Adrenal gland (tissue), 5 donors: ENCODE results near the gene MRPS35.

Experiments
- CTCF ChIP-seq, 6 experiments: fragments of 450-650 bp in 4 of 6; fragments of 200-600 bp in 2 of 6; sonication (generic) in 1 of 6; IDR thresholded peaks; 1 replicate in 5 of 6; 2 replicates in 1 of 6; pipeline versions ENCODE4 v1.5.1 to v1.8.0; 2016 to 2021; ENCODE audit warnings: antibody characterized with exemption in 6 of 6, mild to moderate bottlenecking in 2 of 6, moderate library complexity in 1 of 6
- POLR2A ChIP-seq, 2 donors: fragments of 450-650 bp; IDR thresholded peaks; one replicate each; pipeline ENCODE4 v1.6.1; 2017; ENCODE audit warnings: antibody characterized with exemption in 2 of 2, mild to moderate bottlenecking in 2 of 2, moderate library complexity in 1 of 2
- donor health status: DM: no; HTN: no; CAD: no.

GRCh38 chr12:27781680-27782079, 71.0 kb downstream of the MRPS35 start:
- TF ChIP-seq POLR2A (IDR thresholded peaks at IDR 0.05) (no peak), CTCF (IDR thresholded peaks at IDR 0.05) (no peak)
